Gastroesophageal sphincter (tissue), 4 donors: ENCODE measurements around the gene NMS. TPM values are rescaled to one million over a fixed set of nuclear protein-coding genes. Genes with fewer than 3 reads are reported as not detected.

ENCODE experiments used
- ATAC-seq: fragments of 150-250 bp; one replicate; pipeline ENCODE4 v1.9.1; 2016; ENCODE audit warnings: mild to moderate bottlenecking, moderate library complexity
- H3K27ac ChIP-seq, 4 donors: fragments of 200-600 bp; sonication (generic) in 3 of 4; 1 replicate in 3 of 4; 2 replicates in 1 of 4; pipeline ENCODE4 v1.5.1; 2016 to 2019
- H3K27me3 ChIP-seq: fragments of 200-600 bp; sonication (generic); one replicate; pipeline ENCODE4 v1.5.1; 2019
- H3K36me3 ChIP-seq, 2 donors: fragments of 200-600 bp; sonication (generic); one replicate each; pipeline ENCODE4 v1.5.1; 2019; ENCODE audit warnings: control low read depth in 1 of 2
- H3K4me1 ChIP-seq, 3 donors: fragments of 200-600 bp; sonication (generic); 1 replicate in 2 of 3; 2 replicates in 1 of 3; pipeline ENCODE4 v1.5.1; 2016 to 2019; ENCODE audit warnings: control low read depth in 2 of 3
- H3K4me3 ChIP-seq, 2 donors: fragments of 200-600 bp; sonication (generic); one replicate each; pipeline ENCODE4 v1.5.1; 2019; ENCODE audit warnings: mild to moderate bottlenecking in 1 of 2, moderate library complexity in 1 of 2
- H3K9me3 ChIP-seq, 3 donors: fragments of 200-600 bp; sonication (generic); one replicate each; pipeline ENCODE4 v1.5.1; 2017 to 2019; ENCODE audit warnings: control low read depth in 2 of 3
- CTCF ChIP-seq, 4 experiments: fragments of 200-600 bp in 2 of 4; fragments of 450-650 bp in 2 of 4; sonication (generic) in 1 of 4; IDR thresholded peaks; one replicate each; pipeline ENCODE4 v1.5.1; 2017 to 2019; ENCODE audit warnings: antibody characterized with exemption in 4 of 4, mild to moderate bottlenecking in 2 of 4, moderate library complexity in 2 of 4
- EP300 ChIP-seq: sonication (generic); formaldehyde crosslinking; IDR thresholded peaks from one replicate; pipeline ENCODE4 v1.6.1; 2017; ENCODE audit warnings: antibody characterized with exemption, mild to moderate bottlenecking
- POLR2A ChIP-seq, 2 donors: fragments of 450-650 bp; IDR thresholded peaks; one replicate each; pipeline ENCODE4 v1.6.1; 2017; ENCODE audit warnings: antibody characterized with exemption in 2 of 2, mild to moderate bottlenecking in 2 of 2, moderate library complexity in 1 of 2
- POLR2AphosphoS5 ChIP-seq: sonication (generic); formaldehyde crosslinking; IDR thresholded peaks from one replicate; pipeline ENCODE4 v1.6.1; 2017; ENCODE audit warnings: antibody characterized with exemption
- WGBS, 2 donors: methylation state at CpG; one replicate each; pipeline ENCODE4 v1.1.5; 2018; ENCODE audit warnings: low coverage in 1 of 2; 5-methylcytosine and 5-hydroxymethylcytosine counted together
- total RNA-seq, 4 donors: library from RNA; depleted of rRNA; stranded (reverse); fragments of >200 nt; gene quantifications; one replicate each; pipeline ENCODE4 v1.1.0, GENCODE V29; 2016

Gene NMS
- total RNA-seq, 4 donors from 2014 or later, result not detected

DNA sequence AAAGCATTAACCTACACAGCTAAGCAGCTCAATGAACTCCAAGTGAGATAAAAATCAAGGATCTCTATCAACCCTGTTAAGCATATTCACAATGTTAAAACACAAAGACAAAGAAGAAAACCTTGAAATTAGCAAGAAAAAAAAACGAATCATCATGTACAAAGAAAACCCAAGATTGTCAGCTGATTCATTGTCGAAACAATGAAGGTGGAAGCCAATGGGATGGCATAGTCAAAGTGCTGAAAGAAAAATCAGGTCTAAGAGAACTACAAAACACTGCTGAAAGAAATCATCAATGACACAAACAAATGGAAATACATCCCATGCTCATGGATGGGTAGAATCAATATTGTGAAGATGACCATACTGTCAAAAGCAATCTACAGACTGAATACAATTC lies 32.5 kb downstream of the NMS start:
- no peak for TF ChIP-seq EP300
- TF ChIP-seq POLR2AphosphoS5, result no peak
- no peak for TF ChIP-seq POLR2A (IDR thresholded peaks at IDR 0.05)
- TF ChIP-seq CTCF (IDR thresholded peaks at IDR 0.05), result no peak
- WGBS, 2 donors, result 76 to 100% methylated on average over 1 to 2 of the region's 2 CpGs
- Histone ChIP-seq H3K27me3 (no peaks in the 10 kb centered on the region), H3K4me1 (no peaks in the 10 kb centered on the region), H3K9me3 (peaks cover 0 to 23% (median 0%) of the 10 kb centered on the region in 3 donors), H3K4me3 (no peak overlapping the region), H3K36me3 (no peaks in the 10 kb centered on the region), H3K27ac (no peak overlapping the region)
- ATAC-seq, result no peak

GRCh38 chr2:100504542-100504941 lies 34.3 kb downstream of the NMS start:
- ATAC-seq, result no peak
- Histone ChIP-seq H3K27ac (no peak overlapping the region), H3K36me3 (no peaks in the 10 kb centered on the region), H3K4me3 (no peak overlapping the region), H3K4me1 (no peaks in the 10 kb centered on the region), H3K9me3 (peaks cover 0 to 34% (median 0%) of the 10 kb centered on the region in 3 donors), H3K27me3 (no peaks in the 10 kb centered on the region)
- TF ChIP-seq POLR2A (IDR thresholded peaks at IDR 0.05) (no peak), POLR2AphosphoS5 (no peak), EP300 (no peak), CTCF (IDR thresholded peaks at IDR 0.05) (no peak)

- Histone ChIP-seq H3K36me3 (no peaks in the 10 kb centered on the region), H3K27me3 (no peaks in the 10 kb centered on the region), H3K4me1 (no peaks in the 10 kb centered on the region), H3K4me3 (no peak overlapping the region), H3K9me3 (peaks cover 0 to 20% (median 0%) of the 10 kb centered on the region in 3 donors), H3K27ac (no peak overlapping the region)
- ATAC-seq, result no peak
- WGBS, 2 donors, result 86 to 92% methylated on average over 7 of the region's 7 CpGs
- no peak for TF ChIP-seq POLR2AphosphoS5
- no peak for TF ChIP-seq POLR2A (IDR thresholded peaks at IDR 0.05)
- TF ChIP-seq EP300, result no peak
- TF ChIP-seq CTCF (IDR thresholded peaks at IDR 0.05), result no peak
Measured at GRCh38 chr2:100509066-100509465, 38.8 kb downstream of the NMS start.

DNA sequence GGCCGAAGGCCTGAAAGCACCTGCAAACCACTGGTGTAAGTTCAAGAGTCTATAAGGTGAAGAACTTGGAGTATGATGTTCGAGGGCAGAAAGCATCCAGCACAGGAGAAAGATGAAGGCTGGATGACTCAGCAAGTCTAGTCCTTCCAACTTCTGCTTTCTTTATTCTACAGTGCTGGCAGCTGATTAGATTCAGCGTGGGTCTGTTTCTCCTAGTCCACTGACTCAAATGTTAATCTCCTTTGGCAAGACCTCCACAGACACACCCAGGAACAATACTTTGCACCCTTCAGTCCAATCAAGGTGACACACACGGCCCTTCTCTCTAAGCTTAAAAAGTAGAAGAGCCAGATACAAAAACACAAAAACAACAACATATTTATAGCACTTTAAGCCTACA lies 43.4 kb downstream of the NMS start:
- H3K4me1 ChIP-seq, result no peaks in the 10 kb centered on the region
- 36 to 66% methylated on average over 3 to 4 of the region's 4 CpGs for WGBS, 2 donors
- no peak for ATAC-seq
- TF ChIP-seq POLR2AphosphoS5 (no peak), CTCF (IDR thresholded peaks at IDR 0.05) (no peak), POLR2A (IDR thresholded peaks at IDR 0.05) (no peak), EP300 (no peak)
- no peaks in the 10 kb centered on the region for H3K27me3 ChIP-seq
- H3K27ac ChIP-seq, result no peak overlapping the region
- H3K4me3 ChIP-seq, result no peak overlapping the region
- H3K9me3 ChIP-seq, result peaks cover 0 to 2% (median 0%) of the 10 kb centered on the region in 3 donors
- no peaks in the 10 kb centered on the region for H3K36me3 ChIP-seq

DNA sequence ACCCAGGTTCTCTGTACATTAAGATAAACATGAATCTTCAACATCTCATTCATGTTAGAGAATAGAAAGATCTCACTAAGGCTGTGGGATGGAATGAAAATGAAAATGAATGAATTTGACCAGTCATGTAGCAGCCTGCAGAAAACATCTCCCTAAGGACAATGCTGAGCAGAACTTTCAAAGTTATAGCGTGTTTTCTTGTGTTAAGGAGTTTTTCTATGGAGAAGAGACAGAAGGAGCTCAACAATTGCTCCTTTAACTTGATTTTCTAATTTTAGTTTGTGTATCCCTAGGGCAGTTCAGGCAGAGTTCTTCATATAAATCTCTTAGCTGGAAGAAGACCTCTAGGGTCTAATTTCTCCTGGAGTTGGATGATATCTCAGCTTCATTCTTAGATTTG lies 47.3 kb downstream of the NMS start:
- Histone ChIP-seq H3K27me3 (no peaks in the 10 kb centered on the region), H3K9me3 (no peaks in the 10 kb centered on the region), H3K4me1 (no peaks in the 10 kb centered on the region), H3K27ac (no peak overlapping the region), H3K36me3 (no peaks in the 10 kb centered on the region), H3K4me3 (no peak overlapping the region)
- no peak for ATAC-seq
- WGBS, 2 donors, result 67 to 81% methylated on average over 1 of the region's 1 CpG
- TF ChIP-seq POLR2A (IDR thresholded peaks at IDR 0.05) (no peak), CTCF (IDR thresholded peaks at IDR 0.05) (no peak), POLR2AphosphoS5 (no peak), EP300 (no peak)
